ENCODE data around the gene LRRK1.

The LRRK1 gene

GRCh38 chr15:101112336-101113113 is 193.4 kb downstream of the LRRK1 start:
- no peak for DNase-seq (ENCODE audit: low read depth in 2 of 2)

GRCh38 chr15:101113114-101114005 is 194.2 kb downstream of the LRRK1 start:
- no peak for DNase-seq (ENCODE audit: low read depth in 2 of 2)

- no peak for DNase-seq (ENCODE audit: low read depth in 2 of 2)
Measured at GRCh38 chr15:101114166-101114565, 195.0 kb downstream of the LRRK1 start.

GRCh38 chr15:101114610-101115009 is 195.5 kb downstream of the LRRK1 start:
- no peak for DNase-seq (ENCODE audit: low read depth in 2 of 2)

- no peak for DNase-seq (ENCODE audit: low read depth in 2 of 2)
Measured at GRCh38 chr15:101115393-101115785, 196.2 kb downstream of the LRRK1 start.

GRCh38 chr15:101115786-101116680 is 196.9 kb downstream of the LRRK1 start:
- DNase-seq (ENCODE audit: low read depth in 2 of 2): no peak

- no peak for DNase-seq (ENCODE audit: low read depth in 2 of 2)
Measured at GRCh38 chr15:101116681-101116976, 197.5 kb downstream of the LRRK1 start.

GRCh38 chr15:101118116-101118515 is 199.0 kb downstream of the LRRK1 start:
- no peak for DNase-seq (ENCODE audit: low read depth in 2 of 2)

GRCh38 chr15:101118615-101119014 is 199.5 kb downstream of the LRRK1 start:
- no peak for DNase-seq (ENCODE audit: low read depth in 2 of 2)

- DNase-seq (ENCODE audit: low read depth in 2 of 2): no peak
Measured at GRCh38 chr15:101119181-101119580, 200.0 kb downstream of the LRRK1 start.
